AG08395 (cell line): ENCODE data around the gene ANKRD45.
"Not testable (repeated sequence)": the region's sequence is repeated elsewhere in the genome, so short reads cannot be mapped to it uniquely, and the experiment has no call there.

Experiments
- DNase-seq: peaks from one replicate; pipeline ENCODE4 v3.0.0; 2012; ENCODE audit warnings: mixed read lengths, low spot score

ANKRD45 gene, protein sequence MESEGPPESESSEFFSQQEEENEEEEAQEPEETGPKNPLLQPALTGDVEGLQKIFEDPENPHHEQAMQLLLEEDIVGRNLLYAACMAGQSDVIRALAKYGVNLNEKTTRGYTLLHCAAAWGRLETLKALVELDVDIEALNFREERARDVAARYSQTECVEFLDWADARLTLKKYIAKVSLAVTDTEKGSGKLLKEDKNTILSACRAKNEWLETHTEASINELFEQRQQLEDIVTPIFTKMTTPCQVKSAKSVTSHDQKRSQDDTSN

DNA sequence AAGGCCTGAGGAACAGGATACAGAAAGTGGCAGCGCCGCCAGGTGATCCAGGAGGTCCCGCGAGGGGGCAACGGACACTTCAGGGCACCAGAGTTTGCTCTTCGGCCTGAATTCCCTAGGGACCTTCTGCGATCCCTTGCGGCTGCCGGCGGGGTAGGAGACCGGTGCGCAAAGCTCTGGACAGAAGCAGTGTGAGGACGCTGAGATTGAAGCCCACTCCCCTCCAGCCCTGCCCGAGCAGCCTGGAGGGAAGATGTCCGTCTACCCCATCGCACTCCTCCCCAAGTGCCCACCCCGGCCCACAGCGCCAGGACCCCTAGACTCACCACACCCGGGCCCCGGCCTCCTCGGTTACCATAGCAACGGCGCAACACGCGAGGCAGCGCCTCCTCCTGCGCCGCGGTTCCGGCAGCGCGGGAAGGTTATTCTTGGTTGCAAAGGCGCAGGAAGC, at the start of gene ANKRD45:
Gene ANKRD45 (minus strand): TSS at position 361 of the 451 bp plus-strand sequence. CDS start 10,433 bp downstream, outside the sequence.
- peak; percentile 27 for DNase-seq

DNA sequence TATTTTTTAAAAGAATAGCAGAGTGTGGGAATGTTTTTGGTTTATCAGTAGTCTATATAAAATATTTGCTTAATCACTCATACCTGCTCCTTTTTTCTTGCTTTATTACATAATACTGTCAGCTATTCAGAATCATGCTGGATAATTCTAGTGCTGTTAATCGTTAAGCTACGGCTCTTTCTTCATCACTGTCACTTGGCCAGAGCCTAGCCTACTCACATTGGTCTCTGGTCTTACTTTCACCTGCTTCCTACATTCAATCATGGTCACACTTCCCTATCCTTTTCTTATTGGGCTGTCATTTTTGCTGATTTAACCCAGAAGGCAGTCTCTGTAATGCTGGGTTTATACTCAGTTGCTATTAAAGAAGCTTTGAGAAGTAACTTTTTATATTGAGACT, 47.6 kb upstream of the ANKRD45 start:
- no peak for DNase-seq

DNA sequence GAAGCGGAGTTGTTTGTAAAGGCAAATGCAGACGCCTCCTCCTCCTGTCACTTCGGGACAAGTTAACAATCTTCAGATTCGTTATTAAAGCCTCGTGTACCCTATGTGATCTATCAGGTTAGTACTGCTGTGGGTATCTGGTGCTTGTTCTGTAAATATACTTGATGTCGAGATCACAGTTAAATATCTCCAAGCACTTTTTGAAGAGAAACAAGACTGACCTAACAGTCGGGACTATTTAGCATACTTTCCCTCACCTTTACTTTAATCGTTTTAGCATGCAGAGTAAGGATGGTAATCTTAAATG, 45.8 kb upstream of the ANKRD45 start:
- no peak for DNase-seq

- peak; percentile 91 for DNase-seq
These were observed 45.3 kb upstream of the ANKRD45 start, which contains the start of gene KLHL20 for GRCh38 chr1:173714759-173715537. TSS of gene KLHL20 (plus strand) at chr1:173714981. CDS start at chr1:173716044, 1,063 bp downstream.

GRCh38 chr1:173714441-173714758, 44.7 kb upstream of the ANKRD45 start:
- DNase-seq: no peak

DNA sequence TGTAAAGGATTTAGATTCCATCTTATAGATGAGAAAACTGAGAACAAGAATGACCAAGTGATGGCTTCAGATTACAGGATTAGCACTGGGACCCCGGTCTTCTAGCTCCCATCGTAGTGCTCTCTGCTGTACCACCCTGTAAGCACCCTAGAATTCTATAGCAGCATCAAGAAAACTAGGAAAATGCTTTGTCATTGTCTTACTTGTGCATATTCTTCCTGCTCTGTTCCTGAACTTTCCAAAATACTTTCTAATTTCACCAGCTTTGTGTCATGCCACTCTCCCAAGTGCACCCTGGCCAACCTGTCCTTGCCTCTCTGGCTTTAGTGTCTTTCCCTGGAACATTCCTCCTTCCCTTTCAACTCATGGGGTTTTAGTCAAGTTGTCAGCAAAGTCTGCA, 39.1 kb upstream of the ANKRD45 start:
- no peak for DNase-seq

GRCh38 chr1:173705117-173705516, 35.5 kb upstream of the ANKRD45 start:
- DNase-seq: no peak

DNA sequence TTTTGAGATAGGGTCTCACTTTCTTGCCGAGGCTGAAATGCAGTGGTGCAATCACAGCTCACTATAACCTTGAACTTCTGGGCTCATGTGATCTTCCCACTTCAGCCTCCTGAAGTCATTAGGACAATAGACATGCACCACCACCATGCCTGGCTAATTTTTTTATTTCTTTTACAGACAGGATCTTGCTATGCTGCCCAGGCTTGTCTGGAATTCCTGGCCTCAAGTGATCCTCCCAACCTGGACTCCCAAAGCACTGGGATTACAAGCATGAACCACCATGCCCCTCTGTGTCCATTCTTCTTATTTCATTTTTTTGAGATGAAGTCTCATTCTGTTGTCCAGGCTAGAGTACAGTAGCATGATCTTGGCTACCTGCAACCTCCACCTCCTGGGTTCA, 33.1 kb upstream of the ANKRD45 start:
- no peak for DNase-seq

- DNase-seq: not testable (repeated sequence)
These were observed 31.6 kb upstream of the ANKRD45 start for GRCh38 chr1:173701299-173701698.

- no peak for DNase-seq
These were observed 23.6 kb upstream of the ANKRD45 start for GRCh38 chr1:173693238-173693637.

DNA sequence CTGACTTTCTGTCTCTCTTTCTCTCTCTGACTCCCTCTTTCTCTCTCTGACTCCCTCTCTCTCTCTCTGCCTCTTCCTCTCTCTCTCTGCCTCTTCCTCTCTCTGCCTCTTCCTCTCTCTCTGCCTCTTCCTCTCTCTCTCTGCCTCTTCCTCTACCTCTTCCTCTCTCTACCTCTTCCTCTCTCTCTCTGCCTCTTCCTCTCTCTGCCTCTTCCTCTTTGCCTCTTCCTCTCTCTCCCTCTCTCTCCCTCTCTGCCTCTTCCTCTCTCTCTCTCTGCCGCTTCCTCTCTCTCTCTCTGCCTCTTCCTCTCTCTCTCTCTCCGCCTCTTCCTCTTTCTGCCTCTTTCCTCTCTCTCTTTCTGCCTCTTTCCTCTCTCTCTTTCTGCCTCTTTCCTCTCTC, 18.6 kb upstream of the ANKRD45 start:
- no peak for DNase-seq

DNA sequence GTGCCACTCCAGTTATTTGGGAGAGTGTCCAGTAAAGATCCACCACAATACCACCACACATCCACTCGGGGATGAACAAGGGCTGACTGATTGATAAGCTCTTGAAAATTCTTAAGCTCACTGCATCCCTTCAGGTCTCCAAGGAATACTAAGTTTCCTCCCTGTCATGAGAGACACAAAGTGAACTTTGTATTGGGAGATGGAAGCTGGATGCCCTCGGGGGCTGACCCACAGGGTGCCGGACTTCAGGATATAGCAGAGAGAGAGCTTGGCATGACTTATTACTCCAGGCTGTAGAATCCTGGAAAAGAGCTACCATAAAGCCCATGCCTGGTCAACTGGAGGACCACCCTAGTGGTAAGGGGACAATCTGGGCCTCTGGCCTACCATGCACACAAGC, 15.5 kb upstream of the ANKRD45 start:
- DNase-seq: not testable (repeated sequence)

GRCh38 chr1:173683838-173684237, 14.2 kb upstream of the ANKRD45 start:
- DNase-seq: not testable (repeated sequence)

- no peak for DNase-seq
These were observed 12.5 kb upstream of the ANKRD45 start for GRCh38 chr1:173682184-173682583.

DNA sequence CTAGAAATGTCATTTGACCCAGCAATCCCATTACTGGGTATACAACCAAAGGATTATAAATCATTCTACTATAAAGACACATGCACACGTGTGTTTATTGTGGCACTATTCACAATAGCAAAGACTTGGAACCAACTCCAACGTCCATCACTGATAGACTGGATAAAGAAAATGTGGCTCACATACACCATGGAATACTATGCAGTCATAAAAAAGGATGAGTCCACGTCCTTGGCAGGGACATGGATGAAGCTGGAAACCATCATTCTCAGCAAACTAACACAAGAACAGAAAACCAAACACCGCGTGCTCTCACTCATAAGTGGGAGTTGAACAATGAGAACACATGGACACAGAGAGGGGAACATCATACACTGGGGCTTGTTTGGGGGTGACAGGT, 10.5 kb upstream of the ANKRD45 start:
- DNase-seq: not testable (repeated sequence)

DNA sequence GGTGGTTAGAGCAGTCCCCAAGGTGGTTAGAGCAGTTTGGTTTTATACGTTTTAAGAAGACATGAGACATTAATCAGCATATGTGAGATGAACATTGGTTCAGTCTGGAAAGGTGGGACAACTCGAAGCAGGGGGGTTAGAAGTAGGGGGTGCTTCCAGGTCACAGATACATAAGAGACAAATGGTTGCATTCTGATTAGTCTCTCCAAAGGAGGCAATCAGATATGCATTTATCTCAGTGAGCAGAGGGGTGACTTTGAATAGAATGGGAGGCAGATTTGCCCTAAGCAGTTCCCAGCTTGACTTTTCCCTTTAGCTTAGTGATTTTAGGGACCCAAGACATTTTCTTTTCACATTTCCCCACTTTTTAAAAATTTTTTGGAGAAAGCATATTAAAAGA, 4.8 kb upstream of the ANKRD45 start:
- not testable (repeated sequence) for DNase-seq

DNA sequence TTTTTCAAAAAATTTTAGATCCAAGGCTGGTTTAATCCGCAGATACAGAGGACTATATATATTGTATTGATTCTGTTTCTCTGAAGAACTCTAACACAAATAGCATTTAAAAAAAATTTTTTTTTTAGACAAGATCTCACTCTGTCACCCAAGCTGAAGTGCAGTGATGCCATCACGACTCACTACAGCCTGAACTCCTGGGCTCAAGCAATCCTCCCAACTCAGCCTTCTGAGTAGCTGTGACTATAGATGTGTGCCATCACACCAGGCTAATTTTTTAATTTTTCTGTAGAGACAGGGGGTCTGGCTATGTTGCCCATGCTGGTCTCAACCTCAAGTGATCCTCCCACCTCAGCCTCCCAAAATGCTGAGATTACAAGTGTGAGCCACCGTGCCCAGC, 3.0 kb downstream of the ANKRD45 start:
- no peak for DNase-seq

DNA sequence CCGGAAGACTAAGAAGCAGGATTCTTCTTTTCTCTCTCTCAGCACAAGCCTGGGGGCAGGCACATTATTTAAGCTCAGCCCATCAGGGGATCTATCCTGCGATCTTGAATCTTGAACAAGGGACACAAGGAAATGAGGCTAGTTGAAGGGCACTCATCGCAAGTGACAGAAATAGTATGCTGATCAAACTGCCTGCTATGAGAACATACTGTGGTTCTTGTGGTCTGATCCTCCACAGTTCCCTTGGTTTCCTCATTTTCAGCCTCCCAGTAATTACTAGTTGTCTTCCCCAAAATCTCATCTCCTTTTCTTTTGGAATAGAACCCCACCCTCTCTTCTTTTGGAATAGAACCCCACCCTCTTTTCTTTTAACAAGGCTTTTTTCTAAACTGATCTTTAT, 6.5 kb downstream of the ANKRD45 start:
- DNase-seq: no peak

DNA sequence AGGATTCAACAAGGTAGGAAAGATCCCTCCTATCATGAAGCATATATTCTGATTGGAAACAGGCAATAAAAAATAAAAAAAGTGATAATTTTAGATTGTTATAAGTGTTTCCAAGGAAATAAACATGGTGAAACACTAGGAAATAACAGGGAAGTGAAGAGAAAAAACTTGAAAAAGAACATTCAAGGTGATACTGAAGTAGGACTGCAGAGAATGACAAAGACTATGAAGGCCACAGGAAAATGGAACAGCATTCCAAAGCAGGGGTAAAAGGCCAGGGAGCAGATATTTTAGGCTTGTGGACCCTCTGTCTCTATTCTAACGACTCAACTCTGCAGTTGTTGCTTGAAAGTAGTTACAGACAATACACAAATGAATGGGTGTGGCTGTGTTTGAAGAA, 7.9 kb downstream of the ANKRD45 start:
- no peak for DNase-seq

DNA sequence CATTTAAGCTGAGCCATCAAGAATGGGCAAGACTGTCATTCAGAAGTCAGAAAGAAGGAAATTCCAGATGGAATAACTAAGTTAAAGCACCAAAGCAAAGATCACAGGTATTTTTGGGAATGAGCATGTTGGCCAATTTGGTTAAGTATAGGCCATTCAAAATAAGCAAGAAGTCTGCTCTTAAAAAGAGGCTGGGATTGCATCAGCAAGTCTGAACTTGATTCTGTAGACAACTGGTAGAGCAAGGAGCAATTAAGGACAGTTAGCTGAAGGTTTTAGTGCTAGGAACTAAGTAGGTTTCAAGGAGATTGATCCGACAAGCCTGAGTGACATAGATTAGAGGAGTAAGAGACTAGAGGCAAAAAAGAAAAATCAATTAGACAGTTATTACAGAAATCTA, 8.4 kb downstream of the ANKRD45 start:
- DNase-seq: no peak

DNA sequence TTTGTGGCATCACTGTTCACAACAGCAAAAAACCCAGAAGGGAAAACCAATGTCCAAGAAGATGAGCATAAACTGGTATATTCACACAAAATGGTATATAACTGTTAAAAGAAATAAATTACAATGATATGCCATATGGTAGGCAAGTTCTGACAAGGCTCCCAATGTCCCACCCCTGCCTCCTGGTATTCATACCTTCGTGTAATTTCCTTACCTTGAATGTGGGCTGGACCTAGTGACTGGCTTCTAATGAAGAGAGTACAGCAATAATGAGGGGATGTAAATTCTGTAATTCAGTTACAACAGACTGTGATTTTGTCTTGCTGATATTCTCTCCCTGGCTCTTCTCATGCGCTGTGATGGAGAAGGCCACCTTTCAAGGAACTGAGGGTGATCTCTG, 9.3 kb downstream of the ANKRD45 start:
- no peak for DNase-seq

DNA sequence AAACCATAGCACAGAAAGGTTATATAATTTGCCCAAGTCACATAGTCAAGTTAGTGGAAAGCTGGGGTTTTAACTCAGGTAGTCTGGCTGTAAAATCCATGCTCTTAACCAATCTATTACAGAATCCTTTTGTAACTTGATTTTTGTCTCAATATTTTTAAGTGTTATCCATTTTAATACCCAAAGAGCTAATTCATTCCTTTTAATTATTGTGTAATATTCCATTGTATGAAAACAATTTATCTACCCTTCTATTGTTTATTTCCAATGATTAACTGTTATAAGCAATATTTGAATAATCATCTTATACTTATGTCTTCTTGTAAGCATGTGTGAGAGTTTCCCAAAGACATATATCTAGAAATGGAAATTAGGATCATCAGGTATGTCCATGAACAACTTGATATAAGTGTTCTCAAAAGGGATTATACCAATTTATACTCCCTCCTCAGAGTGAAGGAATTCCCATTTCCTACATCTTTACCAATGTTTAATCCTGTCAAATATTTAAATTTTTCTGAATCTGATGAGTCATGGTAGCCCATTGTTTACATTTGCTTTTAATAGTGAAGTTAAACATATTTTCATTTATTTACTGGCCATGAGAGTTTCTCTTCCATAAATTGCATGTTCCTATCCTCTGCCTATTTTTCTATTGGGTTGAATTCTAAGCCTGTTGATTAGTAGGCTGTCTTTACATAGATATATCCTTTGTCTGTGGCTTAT, 20.6 kb downstream of the ANKRD45 start:
- DNase-seq: no peak

DNA sequence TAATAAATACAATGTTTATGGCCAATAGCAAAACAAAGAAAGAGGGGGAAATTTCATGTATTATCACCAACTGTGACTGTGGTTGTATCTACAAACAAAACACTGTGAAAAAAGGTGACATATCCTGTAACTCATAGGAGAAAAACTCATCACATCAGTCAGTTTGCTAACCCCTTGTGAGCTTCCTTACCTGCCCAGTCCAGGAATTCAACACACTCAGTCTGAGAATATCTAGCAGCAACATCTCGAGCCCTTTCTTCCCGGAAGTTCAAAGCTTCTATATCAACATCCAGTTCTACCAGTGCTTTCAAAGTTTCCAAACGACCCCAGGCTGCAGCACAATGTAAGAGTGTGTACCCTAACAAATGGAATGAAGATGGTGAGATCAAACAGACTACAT, 23.0 kb downstream of the ANKRD45 start:
- no peak for DNase-seq
